A673 (cell line): ENCODE measurements around the gene TYW5. TPM values are rescaled to one million over a fixed set of nuclear protein-coding genes. Genes with fewer than 3 reads are reported as not detected.

ENCODE experiments used
- BruUV-seq: library from RNA; stranded (reverse); fragments of 400-500 nt; replicated peaks from 2 replicates; lab custom pipeline; 2021; lab: Mats Ljungman, UMichigan
- CTCF ChIA-PET: fragments of 300-600 bp; sonication (Branson Sonifier 250); formaldehyde crosslinking; loops from one replicate; lab custom pipeline; 2022; ENCODE audit warnings: antibody characterized with exemption; lab: Charles Lee
- POLR2A ChIA-PET: fragments of 300-600 bp; sonication (Branson Sonifier 250); formaldehyde crosslinking; loops from one replicate; lab custom pipeline; 2022; ENCODE audit warnings: antibody characterized with exemption; ENCODE audit not compliant: low non-redundant PET; lab: Charles Lee
- DNase-seq: peaks from one replicate; pipeline ENCODE4 v3.0.0-alpha.2; 2015; ENCODE audit warnings: low spot score
- H3K27ac ChIP-seq: fragments of 200-600 bp; sonication (generic); 2 replicates; pipeline ENCODE4 v1.5.1; 2016; ENCODE audit warnings: mixed run types, low read depth, mild to moderate bottlenecking, mixed read lengths, antibody characterized with exemption, low read length; ENCODE audit not compliant: poor library complexity, severe bottlenecking
- H3K27me3 ChIP-seq: fragments of 200-600 bp; sonication (generic); replicated peaks from 2 replicates; pipeline ENCODE4 v1.6.1; 2017; ENCODE audit warnings: mixed run types, low read depth, mild to moderate bottlenecking, mixed read lengths, antibody characterized with exemption, low read length; ENCODE audit not compliant: insufficient read depth, poor library complexity
- H3K36me3 ChIP-seq: fragments of 200-600 bp; sonication (generic); 2 replicates; pipeline ENCODE4 v1.6.1; 2016; ENCODE audit warnings: mixed run types, mild to moderate bottlenecking, mixed read lengths, antibody characterized with exemption, low read length; ENCODE audit not compliant: insufficient read depth, poor library complexity, severe bottlenecking
- H3K4me1 ChIP-seq: fragments of 200-600 bp; sonication (generic); 2 replicates; pipeline ENCODE4 v1.6.1; 2017; ENCODE audit warnings: mixed run types, mild to moderate bottlenecking, mixed read lengths, antibody characterized with exemption, low read length; ENCODE audit not compliant: insufficient read depth, poor library complexity, severe bottlenecking
- H3K4me3 ChIP-seq: fragments of 200-600 bp; sonication (generic); 2 replicates; pipeline ENCODE4 v1.5.1; 2016; ENCODE audit warnings: low read depth, mixed run types, mild to moderate bottlenecking, mixed read lengths, low read length; ENCODE audit not compliant: poor library complexity, severe bottlenecking
- H3K9me3 ChIP-seq: fragments of 200-600 bp; sonication (generic); 2 replicates; pipeline ENCODE4 v1.6.1; 2016; ENCODE audit warnings: mixed run types, low read depth, mild to moderate bottlenecking, mixed read lengths, antibody characterized with exemption, low read length; ENCODE audit not compliant: poor library complexity, severe bottlenecking
- CTCF ChIP-seq: fragments of 300-800, 200-600 bp; sonication (generic); conservative IDR thresholded peaks from 2 replicates; pipeline ENCODE4 v1.5.1; 2017; ENCODE audit warnings: low read depth, mild to moderate bottlenecking, antibody characterized with exemption, low read length, moderate library complexity, mixed read lengths
- EZH2 ChIP-seq: fragments of 200-600 bp; sonication (generic); IDR thresholded peaks from 2 replicates; pipeline ENCODE4 v1.6.1; 2017; ENCODE audit warnings: borderline replicate concordance, low read depth, mild to moderate bottlenecking, mixed read lengths, antibody characterized with exemption, low read length; ENCODE audit not compliant: poor library complexity, severe bottlenecking
- intact Hi-C: fragments of 100-400 bp; cut with micrococcal nuclease; formaldehyde crosslinking; loops from one replicate; pipeline ENCODE4 v1.10.0; 2022; ENCODE audit not compliant: unreplicated experiment
- total RNA-seq: library from RNA; stranded (reverse); gene quantifications from 2 replicates; pipeline ENCODE4 v1.2.3, GENCODE V29; 2021

Gene TYW5
- total RNA-seq, 1 experiment from 2014 or later, result 6.9 TPM

- Histone ChIP-seq H3K4me1 (no peaks in the 10 kb centered on the region), H3K4me3 (no peak overlapping the region), H3K9me3 (no peaks in the 10 kb centered on the region), H3K27ac (no peak overlapping the region), H3K27me3 (no peaks in the 10 kb centered on the region), H3K36me3 (no peaks in the 10 kb centered on the region)
- no peak for DNase-seq
- ChIA-PET CTCF (interaction anchor here (0.5 kb wide), 1 partner anchor 314 kb away, joined by 3 read pairs; no protein-coding TSS in a partner anchor), POLR2A (no interaction called here)
- intact Hi-C loops, result no loop called here
- no TSS peak for BruUV-seq
- TF ChIP-seq CTCF, result no peak
- TF ChIP-seq EZH2, result no peak
These were observed 36.4 kb upstream of the TYW5 start for GRCh38 chr2:199991691-199992090.

GRCh38 chr2:199989822-199990221 is 34.5 kb upstream of the TYW5 start:
- Histone ChIP-seq H3K27ac (no peak overlapping the region), H3K4me3 (no peak overlapping the region), H3K9me3 (no peaks in the 10 kb centered on the region), H3K36me3 (no peaks in the 10 kb centered on the region), H3K27me3 (no peaks in the 10 kb centered on the region), H3K4me1 (no peaks in the 10 kb centered on the region)
- POLR2A ChIA-PET, result no interaction called here
- DNase-seq, result no peak
- CTCF ChIA-PET, result no interaction called here
- no TSS peak for BruUV-seq
- TF ChIP-seq CTCF (no peak), EZH2 (no peak)
- intact Hi-C loops, result no loop called here

GRCh38 chr2:199988151-199988550 is 32.9 kb upstream of the TYW5 start:
- ChIA-PET CTCF (no interaction called here), POLR2A (no interaction called here)
- H3K4me1 ChIP-seq, result no peaks in the 10 kb centered on the region
- intact Hi-C loops, result no loop called here
- no peaks in the 10 kb centered on the region for H3K36me3 ChIP-seq
- no peak for TF ChIP-seq CTCF
- TF ChIP-seq EZH2, result no peak
- no peak overlapping the region for H3K27ac ChIP-seq
- no peak overlapping the region for H3K4me3 ChIP-seq
- no TSS peak for BruUV-seq
- no peaks in the 10 kb centered on the region for H3K27me3 ChIP-seq
- no peak for DNase-seq
- H3K9me3 ChIP-seq, result no peaks in the 10 kb centered on the region
